Measurements from ENCODE around the gene SRRM4. TPM values are rescaled to one million over a fixed set of nuclear protein-coding genes. Genes with fewer than 3 reads are reported as not detected.

Gene SRRM4
- polyA plus RNA-seq, 1 donor from 2014 or later = 9.9 TPM

GRCh38 chr12:119016715-119017114 is 35.4 kb downstream of the SRRM4 start:
- Histone ChIP-seq H3K9me2 (ENCODE audit: insufficient read depth, low read length) (no peaks in the 10 kb centered on the region), H3K79me2 (replicated peaks; ENCODE audit: insufficient read depth, low read length) (peaks cover 4% of the 10 kb centered on the region), H3K36me3 (ENCODE audit: insufficient read depth, low read length) (no peaks in the 10 kb centered on the region), H4K20me1 (ENCODE audit: insufficient read depth) (no peaks in the 10 kb centered on the region), H3K4me3 (ENCODE audit: low read length) (no peak overlapping the region), H3F3A (ENCODE audit: insufficient read depth, low read length, poor library complexity, severe bottlenecking) (no peaks in the 10 kb centered on the region), H3K27me3 (ENCODE audit: insufficient read depth, low read depth, low read length) (no peaks in the 10 kb centered on the region), H3K4me2 (ENCODE audit: low read length) (no peak overlapping the region), H3K9ac (ENCODE audit: low read length) (no peak overlapping the region), H3K9me3 (ENCODE audit: low read length) (no peaks in the 10 kb centered on the region), H2AFZ (ENCODE audit: low read depth, low read length) (no peak overlapping the region), H3K27ac (ENCODE audit: low read length) (no peak overlapping the region)
- TF ChIP-seq POLR2AphosphoS5 (IDR thresholded peaks at IDR 0.05) = no peak
- TF ChIP-seq EZH2 (IDR thresholded peaks at IDR 0.05; ENCODE audit: borderline replicate concordance, insufficient read depth, low read length, poor library complexity, severe bottlenecking) = no peak
- TF ChIP-seq MXI1 (conservative IDR thresholded peaks at IDR 0.05; ENCODE audit: poor library complexity, severe bottlenecking) = no peak
- no peak for TF ChIP-seq TAF1 (IDR thresholded peaks at IDR 0.05; ENCODE audit: low read depth)
- no peak for TF ChIP-seq CTCF (IDR thresholded peaks at IDR 0.05; ENCODE audit: poor library complexity, severe bottlenecking)
- no peak for TF ChIP-seq EP300 (conservative IDR thresholded peaks at IDR 0.05; ENCODE audit: poor library complexity, severe bottlenecking)

DNA sequence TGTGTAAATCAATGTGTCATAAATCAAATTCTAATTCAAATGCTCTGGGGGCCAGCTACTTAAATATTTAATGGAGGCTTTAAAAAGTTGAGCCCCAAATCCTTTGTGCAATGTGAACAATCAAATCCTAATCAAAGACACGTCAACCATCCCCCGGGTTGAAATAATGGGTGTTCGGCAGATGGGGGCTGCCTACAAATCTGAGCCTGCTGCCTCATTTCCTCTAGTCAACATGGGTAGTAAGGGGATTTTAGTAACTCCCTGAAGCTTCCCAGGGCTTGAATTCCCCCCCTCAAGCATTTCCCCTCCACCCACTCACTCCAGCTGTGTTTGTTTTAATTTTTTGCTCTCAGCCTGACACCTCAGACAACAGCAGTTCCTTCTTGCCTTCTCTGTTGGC is 37.8 kb downstream of the SRRM4 start:
- H3K9me3 ChIP-seq (ENCODE audit: low read length) = no peaks in the 10 kb centered on the region
- no peaks in the 10 kb centered on the region for H3F3A ChIP-seq (ENCODE audit: insufficient read depth, low read length, poor library complexity, severe bottlenecking)
- H3K79me2 ChIP-seq (replicated peaks; ENCODE audit: insufficient read depth, low read length) = peaks cover 4% of the 10 kb centered on the region
- H3K9ac ChIP-seq (ENCODE audit: low read length) = no peak overlapping the region
- H3K27me3 ChIP-seq (ENCODE audit: insufficient read depth, low read depth, low read length) = no peaks in the 10 kb centered on the region
- TF ChIP-seq EZH2 (IDR thresholded peaks at IDR 0.05; ENCODE audit: borderline replicate concordance, insufficient read depth, low read length, poor library complexity, severe bottlenecking) = no peak
- no peak for TF ChIP-seq POLR2AphosphoS5 (IDR thresholded peaks at IDR 0.05)
- TF ChIP-seq MXI1 (conservative IDR thresholded peaks at IDR 0.05; ENCODE audit: poor library complexity, severe bottlenecking) = no peak
- TF ChIP-seq, protein P1, sequence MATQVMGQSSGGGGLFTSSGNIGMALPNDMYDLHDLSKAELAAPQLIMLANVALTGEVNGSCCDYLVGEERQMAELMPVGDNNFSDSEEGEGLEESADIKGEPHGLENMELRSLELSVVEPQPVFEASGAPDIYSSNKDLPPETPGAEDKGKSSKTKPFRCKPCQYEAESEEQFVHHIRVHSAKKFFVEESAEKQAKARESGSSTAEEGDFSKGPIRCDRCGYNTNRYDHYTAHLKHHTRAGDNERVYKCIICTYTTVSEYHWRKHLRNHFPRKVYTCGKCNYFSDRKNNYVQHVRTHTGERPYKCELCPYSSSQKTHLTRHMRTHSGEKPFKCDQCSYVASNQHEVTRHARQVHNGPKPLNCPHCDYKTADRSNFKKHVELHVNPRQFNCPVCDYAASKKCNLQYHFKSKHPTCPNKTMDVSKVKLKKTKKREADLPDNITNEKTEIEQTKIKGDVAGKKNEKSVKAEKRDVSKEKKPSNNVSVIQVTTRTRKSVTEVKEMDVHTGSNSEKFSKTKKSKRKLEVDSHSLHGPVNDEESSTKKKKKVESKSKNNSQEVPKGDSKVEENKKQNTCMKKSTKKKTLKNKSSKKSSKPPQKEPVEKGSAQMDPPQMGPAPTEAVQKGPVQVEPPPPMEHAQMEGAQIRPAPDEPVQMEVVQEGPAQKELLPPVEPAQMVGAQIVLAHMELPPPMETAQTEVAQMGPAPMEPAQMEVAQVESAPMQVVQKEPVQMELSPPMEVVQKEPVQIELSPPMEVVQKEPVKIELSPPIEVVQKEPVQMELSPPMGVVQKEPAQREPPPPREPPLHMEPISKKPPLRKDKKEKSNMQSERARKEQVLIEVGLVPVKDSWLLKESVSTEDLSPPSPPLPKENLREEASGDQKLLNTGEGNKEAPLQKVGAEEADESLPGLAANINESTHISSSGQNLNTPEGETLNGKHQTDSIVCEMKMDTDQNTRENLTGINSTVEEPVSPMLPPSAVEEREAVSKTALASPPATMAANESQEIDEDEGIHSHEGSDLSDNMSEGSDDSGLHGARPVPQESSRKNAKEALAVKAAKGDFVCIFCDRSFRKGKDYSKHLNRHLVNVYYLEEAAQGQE (IDR thresholded peaks at IDR 0.05; ENCODE audit: borderline replicate concordance) = no peak
- H3K4me2 ChIP-seq (ENCODE audit: low read length) = no peak overlapping the region
- no peaks in the 10 kb centered on the region for H3K9me2 ChIP-seq (ENCODE audit: insufficient read depth, low read length)
- H4K20me1 ChIP-seq (ENCODE audit: insufficient read depth) = no peaks in the 10 kb centered on the region
- no peak overlapping the region for H3K27ac ChIP-seq (ENCODE audit: low read length)
- H2AFZ ChIP-seq (ENCODE audit: low read depth, low read length) = no peak overlapping the region
- peak overlapping the region; percentile 21 for H3K4me3 ChIP-seq (ENCODE audit: low read length)
- no peaks in the 10 kb centered on the region for H3K36me3 ChIP-seq (ENCODE audit: insufficient read depth, low read length)
